Measurements from ENCODE around the gene PSMD1. TPM values are rescaled to one million over a fixed set of nuclear protein-coding genes. Genes with fewer than 3 reads are reported as not detected.

The PSMD1 gene
- total RNA-seq, 2 experiments from 2014 or later, result 141 to 143 TPM

- Mint-ChIP-seq H3K36me3 (no peaks in the 10 kb centered on the region), H3K4me3 (no peak overlapping the region), H3K4me1 (peaks cover 3% of the 10 kb centered on the region), H3K9me3 (no peaks in the 10 kb centered on the region), H3K27me3 (peaks cover 50% of the 10 kb centered on the region), H3K27ac (no peak overlapping the region)
- DNase-seq, result no peak
These were observed 15.5 kb upstream of the PSMD1 start for GRCh38 chr2:231041061-231041689.

GRCh38 chr2:231043796-231044195 lies 12.9 kb upstream of the PSMD1 start:
- no peaks in the 10 kb centered on the region for H3K36me3 Mint-ChIP-seq
- H3K27me3 Mint-ChIP-seq, result peaks cover 31% of the 10 kb centered on the region
- no peak overlapping the region for H3K4me3 Mint-ChIP-seq
- no peak for DNase-seq
- H3K27ac Mint-ChIP-seq, result no peak overlapping the region
- no peaks in the 10 kb centered on the region for H3K9me3 Mint-ChIP-seq
- H3K4me1 Mint-ChIP-seq, result no peaks in the 10 kb centered on the region

- Mint-ChIP-seq H3K4me3 (no peak overlapping the region), H3K36me3 (no peaks in the 10 kb centered on the region), H3K4me1 (no peaks in the 10 kb centered on the region), H3K27ac (no peak overlapping the region), H3K9me3 (no peaks in the 10 kb centered on the region), H3K27me3 (peaks cover 6% of the 10 kb centered on the region)
- DNase-seq, result no peak
These were observed 9.8 kb upstream of the PSMD1 start for GRCh38 chr2:231046916-231047273.

GRCh38 chr2:231047274-231047922 lies 9.3 kb upstream of the PSMD1 start:
- H3K27me3 Mint-ChIP-seq, result peaks cover 7% of the 10 kb centered on the region
- no peak overlapping the region for H3K27ac Mint-ChIP-seq
- no peaks in the 10 kb centered on the region for H3K36me3 Mint-ChIP-seq
- no peak overlapping the region for H3K4me3 Mint-ChIP-seq
- peaks cover 3% of the 10 kb centered on the region for H3K4me1 Mint-ChIP-seq
- DNase-seq, result no peak
- no peaks in the 10 kb centered on the region for H3K9me3 Mint-ChIP-seq

GRCh38 chr2:231047923-231048915 lies 8.4 kb upstream of the PSMD1 start:
- no peak overlapping the region for H3K4me3 Mint-ChIP-seq
- H3K27me3 Mint-ChIP-seq, result peaks cover 10% of the 10 kb centered on the region
- DNase-seq, result no peak
- no peaks in the 10 kb centered on the region for H3K9me3 Mint-ChIP-seq
- H3K36me3 Mint-ChIP-seq, result no peaks in the 10 kb centered on the region
- H3K4me1 Mint-ChIP-seq, result peaks cover 11% of the 10 kb centered on the region
- no peak overlapping the region for H3K27ac Mint-ChIP-seq

GRCh38 chr2:231049286-231050017 lies 7.2 kb upstream of the PSMD1 start:
- peaks cover 10% of the 10 kb centered on the region for H3K27me3 Mint-ChIP-seq
- peaks cover 15% of the 10 kb centered on the region for H3K4me1 Mint-ChIP-seq
- DNase-seq, result no peak
- H3K36me3 Mint-ChIP-seq, result no peaks in the 10 kb centered on the region
- no peak overlapping the region for H3K4me3 Mint-ChIP-seq
- no peak overlapping the region for H3K27ac Mint-ChIP-seq
- H3K9me3 Mint-ChIP-seq, result no peaks in the 10 kb centered on the region

- Mint-ChIP-seq H3K4me1 (peaks cover 15% of the 10 kb centered on the region), H3K36me3 (no peaks in the 10 kb centered on the region), H3K4me3 (no peak overlapping the region), H3K27me3 (peaks cover 10% of the 10 kb centered on the region), H3K9me3 (no peaks in the 10 kb centered on the region), H3K27ac (no peak overlapping the region)
- no peak for DNase-seq
These were observed 6.4 kb upstream of the PSMD1 start for GRCh38 chr2:231050018-231050901.

- Mint-ChIP-seq H3K27ac (no peak overlapping the region), H3K9me3 (no peaks in the 10 kb centered on the region), H3K4me3 (no peak overlapping the region), H3K27me3 (peaks cover 10% of the 10 kb centered on the region), H3K4me1 (peaks cover 15% of the 10 kb centered on the region), H3K36me3 (no peaks in the 10 kb centered on the region)
- DNase-seq, result no peak
These were observed 5.6 kb upstream of the PSMD1 start for GRCh38 chr2:231051116-231051515.

GRCh38 chr2:231052494-231053451 lies 3.9 kb upstream of the PSMD1 start:
- H3K27ac Mint-ChIP-seq, result peak overlapping the region; percentile 67
- H3K4me3 Mint-ChIP-seq, result peak overlapping the region; percentile 81
- no peaks in the 10 kb centered on the region for H3K9me3 Mint-ChIP-seq
- DNase-seq, result peak; percentile 88
- peaks cover 2% of the 10 kb centered on the region for H3K36me3 Mint-ChIP-seq
- H3K4me1 Mint-ChIP-seq, result peaks cover 18% of the 10 kb centered on the region
- H3K27me3 Mint-ChIP-seq, result peaks cover 10% of the 10 kb centered on the region

GRCh38 chr2:231053846-231054245 lies 2.8 kb upstream of the PSMD1 start:
- DNase-seq, result no peak
- no peaks in the 10 kb centered on the region for H3K9me3 Mint-ChIP-seq
- H3K27ac Mint-ChIP-seq, result no peak overlapping the region
- H3K36me3 Mint-ChIP-seq, result peaks cover 3% of the 10 kb centered on the region
- peaks cover 29% of the 10 kb centered on the region for H3K4me1 Mint-ChIP-seq
- no peak overlapping the region for H3K4me3 Mint-ChIP-seq
- H3K27me3 Mint-ChIP-seq, result peaks cover 10% of the 10 kb centered on the region

- DNase-seq, result no peak
- no peaks in the 10 kb centered on the region for H3K9me3 Mint-ChIP-seq
- peaks cover 37% of the 10 kb centered on the region for H3K4me1 Mint-ChIP-seq
- peak overlapping the region; percentile 94 for H3K4me3 Mint-ChIP-seq
- peak overlapping the region; percentile 67 for H3K27ac Mint-ChIP-seq
- peaks cover 2% of the 10 kb centered on the region for H3K27me3 Mint-ChIP-seq
- peaks cover 10% of the 10 kb centered on the region for H3K36me3 Mint-ChIP-seq
These were observed 923 bp downstream of the PSMD1 start for GRCh38 chr2:231057590-231057989.

GRCh38 chr2:231058761-231059550 lies 2.3 kb downstream of the PSMD1 start:
- peaks cover 15% of the 10 kb centered on the region for H3K36me3 Mint-ChIP-seq
- H3K27me3 Mint-ChIP-seq, result no peaks in the 10 kb centered on the region
- peaks cover 28% of the 10 kb centered on the region for H3K4me1 Mint-ChIP-seq
- no peak overlapping the region for H3K27ac Mint-ChIP-seq
- no peaks in the 10 kb centered on the region for H3K9me3 Mint-ChIP-seq
- H3K4me3 Mint-ChIP-seq, result peak overlapping the region; percentile 94
- DNase-seq, result no peak

Data from activated naive CD8-positive, alpha-beta T cell treated with anti-CD3 and anti-CD28 coated beads for 36 hours (primary cell).